ENCODE measurements around the gene RALGAPA2.

RALGAPA2 gene

GRCh38 chr20:20411402-20411801, 301.0 kb downstream of the RALGAPA2 start:
- DNase-seq = peak in 1 of 58 donors; percentile 12

- peak in 36 of 58 donors; percentile 9 to 55 (median 28) for DNase-seq
These were observed 301.8 kb downstream of the RALGAPA2 start for GRCh38 chr20:20410678-20411077.

GRCh38 chr20:20409331-20409730, 303.1 kb downstream of the RALGAPA2 start:
- no peak for DNase-seq

- peak in 25 of 58 donors; percentile 5 to 59 (median 17) for DNase-seq
These were observed 304.3 kb downstream of the RALGAPA2 start for GRCh38 chr20:20407891-20408805.

GRCh38 chr20:20406306-20406705, 306.1 kb downstream of the RALGAPA2 start:
- no peak for DNase-seq

GRCh38 chr20:20405623-20406022, 306.8 kb downstream of the RALGAPA2 start:
- no peak for DNase-seq

GRCh38 chr20:20404633-20405032, 307.8 kb downstream of the RALGAPA2 start:
- DNase-seq = no peak

- DNase-seq = no peak
These were observed 310.5 kb downstream of the RALGAPA2 start for GRCh38 chr20:20401991-20402390.

- DNase-seq = no peak
These were observed 312.6 kb downstream of the RALGAPA2 start for GRCh38 chr20:20399531-20400500.

- peak in 1 of 58 donors; percentile 6 for DNase-seq
These were observed 314.3 kb downstream of the RALGAPA2 start for GRCh38 chr20:20398123-20398522.

GRCh38 chr20:20396794-20397193, 315.6 kb downstream of the RALGAPA2 start:
- DNase-seq = no peak

GRCh38 chr20:20395903-20396568, 316.4 kb downstream of the RALGAPA2 start:
- DNase-seq = no peak

GRCh38 chr20:20395087-20395486, 317.4 kb downstream of the RALGAPA2 start:
- no peak for DNase-seq

- no peak for DNase-seq
These were observed 319.0 kb downstream of the RALGAPA2 start for GRCh38 chr20:20393207-20394120.

GRCh38 chr20:20391766-20392165, 320.7 kb downstream of the RALGAPA2 start:
- DNase-seq = no peak

- DNase-seq = no peak
These were observed 321.3 kb downstream of the RALGAPA2 start for GRCh38 chr20:20391115-20391514.

- DNase-seq = no peak
These were observed 322.1 kb downstream of the RALGAPA2 start for GRCh38 chr20:20390393-20390792.

- no peak for DNase-seq
These were observed 326.3 kb downstream of the RALGAPA2 start for GRCh38 chr20:20386192-20386591.

GRCh38 chr20:20375862-20376261, 336.6 kb downstream of the RALGAPA2 start:
- no peak for DNase-seq

- peak in 3 of 58 donors; percentile 3 to 70 (median 30) for DNase-seq
These were observed 339.3 kb downstream of the RALGAPA2 start for GRCh38 chr20:20373091-20373571.
